Measurements from ENCODE around the gene ANKRD13B.

Gene ANKRD13B

GRCh38 chr17:29618272-29619065 is 25.5 kb downstream of the ANKRD13B start:
- DNase-seq = no peak

GRCh38 chr17:29619251-29619650 is 26.3 kb downstream of the ANKRD13B start:
- DNase-seq = no peak

- no peak for DNase-seq
Observed at GRCh38 chr17:29620271-29620670, 27.3 kb downstream of the ANKRD13B start.

- no peak for DNase-seq
Observed at GRCh38 chr17:29620779-29621500, 28.0 kb downstream of the ANKRD13B start.

- DNase-seq = no peak
Observed at GRCh38 chr17:29621751-29622194, 28.8 kb downstream of the ANKRD13B start.

- peak; percentile 85 for DNase-seq
Observed at GRCh38 chr17:29622337-29623282, 29.7 kb downstream of the ANKRD13B start, which contains the start of gene CORO6. TSS of gene CORO6 (minus strand) at chr17:29622912. CDS start at chr17:29621421, 1,491 bp downstream.

- no peak for DNase-seq
Observed at GRCh38 chr17:29623283-29623647, 30.3 kb downstream of the ANKRD13B start.

GRCh38 chr17:29624586-29624985 is 31.7 kb downstream of the ANKRD13B start:
- DNase-seq = no peak

- DNase-seq = no peak
Observed at GRCh38 chr17:29625037-29625750, 32.3 kb downstream of the ANKRD13B start.

- no peak for DNase-seq
Observed at GRCh38 chr17:29627951-29628350, 35.0 kb downstream of the ANKRD13B start.

- DNase-seq = no peak
Observed at GRCh38 chr17:29628644-29629043, 35.7 kb downstream of the ANKRD13B start.

GRCh38 chr17:29629839-29630238 is 36.9 kb downstream of the ANKRD13B start:
- DNase-seq = no peak

GRCh38 chr17:29630630-29631193 is 37.8 kb downstream of the ANKRD13B start:
- no peak for DNase-seq

GRCh38 chr17:29633886-29634285 is 41.0 kb downstream of the ANKRD13B start:
- DNase-seq = no peak

GRCh38 chr17:29640413-29640812 is 47.5 kb downstream of the ANKRD13B start:
- no peak for DNase-seq

- DNase-seq = no peak
Observed at GRCh38 chr17:29640981-29641642, 48.2 kb downstream of the ANKRD13B start.

- DNase-seq = no peak
Observed at GRCh38 chr17:29642171-29642611, 49.3 kb downstream of the ANKRD13B start.

GRCh38 chr17:29643817-29644160 is 50.9 kb downstream of the ANKRD13B start:
- no peak for DNase-seq

- DNase-seq = peak; percentile 47
Observed at GRCh38 chr17:29645515-29646051, 52.7 kb downstream of the ANKRD13B start.

- no peak for DNase-seq
Observed at GRCh38 chr17:29648005-29648404, 55.1 kb downstream of the ANKRD13B start.

- DNase-seq = no peak
Observed at GRCh38 chr17:29649359-29649758, 56.4 kb downstream of the ANKRD13B start.
